ENCODE data around the gene RASSF1.

DNA sequence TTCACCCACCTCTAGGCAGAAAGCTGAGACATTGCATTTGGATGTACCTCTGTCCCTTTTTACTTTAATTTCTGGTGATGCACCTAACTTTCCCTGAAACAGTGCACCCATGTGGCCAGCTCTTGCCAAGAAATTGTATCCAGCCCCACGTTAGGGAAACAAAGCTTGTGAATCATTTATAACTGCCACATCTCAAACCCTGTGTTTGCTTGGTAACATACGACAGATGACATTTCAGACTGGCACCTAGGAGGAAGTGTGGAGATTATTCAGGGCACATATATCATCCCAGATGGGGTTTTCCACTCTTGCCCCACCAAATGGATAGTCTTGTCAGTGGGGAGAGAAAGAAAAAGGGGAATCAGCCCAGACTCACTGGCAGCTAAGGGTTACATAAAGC, 12.1 kb upstream of the RASSF1 start:
- TF ChIP-seq, protein P1, sequence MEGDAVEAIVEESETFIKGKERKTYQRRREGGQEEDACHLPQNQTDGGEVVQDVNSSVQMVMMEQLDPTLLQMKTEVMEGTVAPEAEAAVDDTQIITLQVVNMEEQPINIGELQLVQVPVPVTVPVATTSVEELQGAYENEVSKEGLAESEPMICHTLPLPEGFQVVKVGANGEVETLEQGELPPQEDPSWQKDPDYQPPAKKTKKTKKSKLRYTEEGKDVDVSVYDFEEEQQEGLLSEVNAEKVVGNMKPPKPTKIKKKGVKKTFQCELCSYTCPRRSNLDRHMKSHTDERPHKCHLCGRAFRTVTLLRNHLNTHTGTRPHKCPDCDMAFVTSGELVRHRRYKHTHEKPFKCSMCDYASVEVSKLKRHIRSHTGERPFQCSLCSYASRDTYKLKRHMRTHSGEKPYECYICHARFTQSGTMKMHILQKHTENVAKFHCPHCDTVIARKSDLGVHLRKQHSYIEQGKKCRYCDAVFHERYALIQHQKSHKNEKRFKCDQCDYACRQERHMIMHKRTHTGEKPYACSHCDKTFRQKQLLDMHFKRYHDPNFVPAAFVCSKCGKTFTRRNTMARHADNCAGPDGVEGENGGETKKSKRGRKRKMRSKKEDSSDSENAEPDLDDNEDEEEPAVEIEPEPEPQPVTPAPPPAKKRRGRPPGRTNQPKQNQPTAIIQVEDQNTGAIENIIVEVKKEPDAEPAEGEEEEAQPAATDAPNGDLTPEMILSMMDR (IDR thresholded peaks at IDR 0.05; ENCODE audit: borderline replicate concordance, extremely low read depth, low read length, poor library complexity, severe bottlenecking): peak; percentile 47
- TF ChIP-seq EZH2 (IDR thresholded peaks at IDR 0.05; ENCODE audit: borderline replicate concordance, low read depth, low read length, severe bottlenecking): no peak

Measured in DND-41 (cell line).